Progenitor cell of endocrine pancreas (in vitro differentiated cells): ENCODE measurements around the gene DOCK8. TPM values are rescaled to one million over a fixed set of nuclear protein-coding genes. Genes with fewer than 3 reads are reported as not detected.
A peak's percentile ranks its signal among the peaks of the same experiment; 100 is the strongest.
"Not testable (repeated sequence)": the region's sequence is repeated elsewhere in the genome, so short reads cannot be mapped to it uniquely, and the experiment has no call there.

Source experiments
- DNase-seq: peaks from one replicate; pipeline ENCODE4 v3.0.0; 2021; ENCODE audit warnings: low spot score; ENCODE audit not compliant: unreplicated experiment
- H3K27ac Mint-ChIP-seq: 2 replicates; pipeline ENCODE4 v1.8.0; 2021; ENCODE audit warnings: mild to moderate bottlenecking, moderate library complexity, mixed read lengths
- H3K27me3 Mint-ChIP-seq: 2 replicates; pipeline ENCODE4 v1.8.0; 2021; ENCODE audit warnings: mixed read lengths
- H3K36me3 Mint-ChIP-seq: 2 replicates; pipeline ENCODE4 v1.8.0; 2022; ENCODE audit warnings: mixed read lengths; ENCODE audit not compliant: insufficient read depth
- H3K4me1 Mint-ChIP-seq: 2 replicates; pipeline ENCODE4 v1.8.0; 2021; ENCODE audit warnings: low read depth, mixed read lengths
- H3K4me3 Mint-ChIP-seq: 2 replicates; pipeline ENCODE4 v1.8.0; 2021; ENCODE audit warnings: low read depth, mild to moderate bottlenecking, moderate library complexity, mixed read lengths
- H3K9me3 Mint-ChIP-seq: 2 replicates; pipeline ENCODE4 v1.8.0; 2021; ENCODE audit warnings: low read depth, mixed read lengths
- long read RNA-seq: library from polyadenylated mRNA; unstranded; transcript quantifications from one replicate; pipeline ENCODE4 v2.0.0, GENCODE V29; 2020
- total RNA-seq: library from RNA; stranded (reverse); gene quantifications from 2 replicates; pipeline ENCODE4 v1.2.1, GENCODE V29; 2021
- TF ChIP-seq, protein P1 (sequence below): fragments of 200-600 bp; sonication (generic); IDR thresholded peaks from one replicate; pipeline ENCODE4 v1.5.0; 2021; ENCODE audit warnings: antibody characterized with exemption, mild to moderate bottlenecking; ENCODE audit not compliant: unreplicated experiment

The DOCK8 gene
- 5.7 and 8.3 TPM in 2 replicates for total RNA-seq
- long read RNA-seq, partial matches to known transcripts: 3 of 7 reads
- long read RNA-seq, other reads (novel, unspliced or antisense): 3 of 7 reads

DNA sequence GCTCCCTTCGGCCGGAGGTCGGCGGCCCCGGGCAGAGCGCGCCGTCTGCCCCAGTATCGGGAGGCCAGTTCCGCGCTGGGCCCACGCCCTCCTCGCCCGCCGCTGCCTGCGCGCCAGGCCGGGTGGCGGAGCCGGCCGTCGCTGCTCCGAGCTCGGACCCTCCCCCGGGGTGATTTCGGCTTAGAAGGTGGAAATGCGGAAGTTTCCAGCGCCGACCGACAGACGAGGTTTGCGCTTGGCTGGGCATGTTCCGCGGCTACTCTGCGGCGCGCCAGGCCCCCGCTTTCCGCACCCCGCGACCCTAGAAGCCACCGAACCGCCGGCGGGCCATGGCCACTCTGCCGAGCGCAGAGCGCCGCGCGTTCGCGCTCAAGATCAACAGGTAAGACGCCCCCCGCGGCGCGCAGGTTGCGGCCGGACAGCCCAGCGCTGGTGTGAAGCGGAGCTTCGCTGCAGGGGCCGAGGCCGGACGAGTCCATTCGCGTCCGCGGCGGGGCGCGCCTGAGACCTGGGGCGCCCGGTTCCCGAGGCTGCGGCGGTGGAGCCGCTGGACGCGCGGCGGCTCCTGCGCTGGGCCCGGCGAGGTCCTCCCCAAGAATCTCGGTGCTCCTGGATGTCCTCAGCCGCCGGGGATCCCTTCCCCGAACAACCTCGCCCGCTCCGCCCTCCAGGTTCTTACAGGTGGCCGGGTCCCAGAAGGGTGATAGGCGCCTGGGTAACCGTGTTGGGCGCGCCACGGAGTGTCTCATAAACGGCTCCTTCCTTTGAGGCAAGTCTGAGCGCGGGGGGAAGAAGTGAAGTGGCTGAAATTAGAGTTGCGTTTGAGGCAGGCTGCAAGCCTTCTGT lies at the start of gene DOCK8:
TSS of gene DOCK8 (plus strand) at position 218 of the 846 bp plus-strand sequence. CDS start at position 330, 112 bp downstream.
- peak within 1 kb of the TSS; percentile 78 for H3K4me3 Mint-ChIP-seq
- TF ChIP-seq, protein P1, sequence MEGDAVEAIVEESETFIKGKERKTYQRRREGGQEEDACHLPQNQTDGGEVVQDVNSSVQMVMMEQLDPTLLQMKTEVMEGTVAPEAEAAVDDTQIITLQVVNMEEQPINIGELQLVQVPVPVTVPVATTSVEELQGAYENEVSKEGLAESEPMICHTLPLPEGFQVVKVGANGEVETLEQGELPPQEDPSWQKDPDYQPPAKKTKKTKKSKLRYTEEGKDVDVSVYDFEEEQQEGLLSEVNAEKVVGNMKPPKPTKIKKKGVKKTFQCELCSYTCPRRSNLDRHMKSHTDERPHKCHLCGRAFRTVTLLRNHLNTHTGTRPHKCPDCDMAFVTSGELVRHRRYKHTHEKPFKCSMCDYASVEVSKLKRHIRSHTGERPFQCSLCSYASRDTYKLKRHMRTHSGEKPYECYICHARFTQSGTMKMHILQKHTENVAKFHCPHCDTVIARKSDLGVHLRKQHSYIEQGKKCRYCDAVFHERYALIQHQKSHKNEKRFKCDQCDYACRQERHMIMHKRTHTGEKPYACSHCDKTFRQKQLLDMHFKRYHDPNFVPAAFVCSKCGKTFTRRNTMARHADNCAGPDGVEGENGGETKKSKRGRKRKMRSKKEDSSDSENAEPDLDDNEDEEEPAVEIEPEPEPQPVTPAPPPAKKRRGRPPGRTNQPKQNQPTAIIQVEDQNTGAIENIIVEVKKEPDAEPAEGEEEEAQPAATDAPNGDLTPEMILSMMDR: peak; percentile 58
- H3K9me3 Mint-ChIP-seq: no peaks in the 10 kb centered on the region
- H3K36me3 Mint-ChIP-seq: no peaks in the 10 kb centered on the region
- peak; percentile 76 for DNase-seq
- peaks cover 2% of the 10 kb centered on the region for H3K4me1 Mint-ChIP-seq
- H3K27ac Mint-ChIP-seq: peak within 1 kb of the TSS; percentile 88
- H3K27me3 Mint-ChIP-seq: peaks cover 14% of the 10 kb centered on the region

DNA sequence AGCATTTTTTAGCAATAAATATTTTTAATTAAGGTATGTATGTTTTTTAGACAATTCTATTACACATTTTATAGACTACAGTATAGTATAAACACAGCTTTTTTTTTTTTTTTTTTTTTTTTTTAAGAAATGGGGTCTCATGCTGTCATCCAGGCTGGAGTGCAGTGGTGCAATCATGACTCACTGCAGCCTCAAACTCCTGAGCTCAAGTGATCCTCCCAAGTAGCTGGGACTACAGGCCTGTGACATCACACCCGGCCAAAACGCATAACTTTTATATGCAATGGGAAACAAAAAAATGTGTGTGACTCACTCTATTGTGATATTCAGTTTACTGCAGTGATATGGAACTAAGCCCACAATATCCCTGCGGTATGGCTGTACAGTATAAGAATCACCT lies 44.9 kb upstream of the DOCK8 start:
- H3K4me3 Mint-ChIP-seq, H3K27me3 Mint-ChIP-seq, H3K9me3 Mint-ChIP-seq, H3K36me3 Mint-ChIP-seq, H3K4me1 Mint-ChIP-seq, DNase-seq, H3K27ac Mint-ChIP-seq: not testable (repeated sequence)

DNA sequence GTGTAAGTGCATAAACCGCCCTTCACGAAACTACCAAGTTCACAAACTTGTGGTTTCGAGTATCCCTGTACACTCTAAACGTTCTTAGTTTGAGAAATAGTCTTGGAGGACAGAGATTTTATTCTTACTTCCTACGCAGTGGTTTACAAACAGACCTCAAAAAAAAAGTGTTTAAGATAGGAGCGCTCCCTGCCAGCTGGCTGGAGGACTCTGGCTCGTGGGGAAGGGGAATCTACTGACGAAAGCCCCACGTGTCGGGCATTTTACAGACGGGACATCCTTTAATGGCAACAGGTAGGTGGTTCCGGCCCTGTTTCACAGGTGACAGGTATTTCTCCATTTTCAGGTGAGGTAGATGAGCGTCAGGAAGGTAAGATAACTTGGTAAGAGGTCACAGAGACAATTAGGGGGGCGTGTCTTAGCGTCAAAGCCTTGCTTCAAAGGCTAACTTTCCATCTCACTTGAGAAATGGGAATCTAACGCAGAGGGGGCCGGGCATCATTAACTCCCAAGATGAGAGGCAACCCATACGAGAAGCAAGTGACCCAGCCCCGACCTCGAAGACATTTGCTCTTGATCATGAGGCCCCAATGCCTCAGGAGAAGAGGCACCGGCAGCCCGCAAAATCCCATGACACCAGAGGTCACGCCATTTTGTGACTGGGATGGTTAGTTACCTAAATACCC lies 36.4 kb upstream of the DOCK8 start:
- H3K36me3 Mint-ChIP-seq, H3K27me3 Mint-ChIP-seq, H3K9me3 Mint-ChIP-seq, DNase-seq, H3K4me1 Mint-ChIP-seq: not testable (repeated sequence)
- peak overlapping the region; percentile 79 for H3K27ac Mint-ChIP-seq
- peak overlapping the region; percentile 72 for H3K4me3 Mint-ChIP-seq

DNA sequence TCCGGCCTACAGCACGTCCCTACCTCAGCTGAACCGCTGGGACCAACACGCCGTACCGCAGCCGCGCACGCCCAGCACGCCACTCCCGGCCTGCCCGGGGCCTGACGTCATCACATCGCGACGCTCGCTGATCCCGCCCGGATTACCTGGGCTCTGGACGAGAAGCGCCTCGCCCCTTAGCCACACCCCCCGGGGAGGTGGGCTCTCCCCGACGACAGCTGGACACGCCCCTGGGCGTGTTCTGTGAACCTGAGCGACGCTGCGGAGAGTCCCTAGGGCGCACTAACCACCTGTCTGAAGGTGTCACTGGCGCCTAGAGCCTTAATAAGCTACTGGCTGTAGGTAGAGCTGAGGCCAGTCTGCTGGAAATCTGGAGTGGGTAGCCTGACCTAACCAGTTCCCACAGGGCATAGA lies 35.7 kb upstream of the DOCK8 start, which contains the start of gene ZNG1A:
TSS of gene ZNG1A (minus strand) at position 87 of the 414 bp plus-strand sequence. CDS start 87 bp downstream, outside the sequence.
- not testable (repeated sequence) for H3K27me3 Mint-ChIP-seq, H3K9me3 Mint-ChIP-seq, H3K4me1 Mint-ChIP-seq, H3K36me3 Mint-ChIP-seq, DNase-seq
- Mint-ChIP-seq H3K27ac (peak within 1 kb of the TSS; percentile 79), H3K4me3 (peak within 1 kb of the TSS; percentile 72)

DNA sequence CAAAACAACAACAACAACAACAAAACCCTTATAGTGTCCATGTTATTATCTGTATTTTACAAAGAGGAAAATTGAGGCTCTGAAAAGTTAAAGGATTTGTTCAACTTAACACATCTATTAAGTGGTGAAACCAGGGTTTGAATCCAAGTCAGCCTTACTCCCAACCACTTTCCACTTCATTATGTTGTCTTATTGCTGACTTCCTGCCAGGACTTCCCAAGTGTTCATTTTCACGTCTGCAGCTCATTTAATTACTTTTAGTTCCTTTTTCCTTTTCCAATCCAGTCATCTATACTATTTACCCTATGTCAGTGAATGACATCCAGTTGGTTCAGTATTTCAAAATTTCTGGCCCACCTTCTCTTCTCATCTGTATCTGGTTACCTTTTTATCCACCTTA lies 15.1 kb upstream of the DOCK8 start:
- H3K27ac Mint-ChIP-seq, H3K36me3 Mint-ChIP-seq, H3K4me1 Mint-ChIP-seq, H3K27me3 Mint-ChIP-seq, H3K4me3 Mint-ChIP-seq, DNase-seq, H3K9me3 Mint-ChIP-seq: not testable (repeated sequence)

DNA sequence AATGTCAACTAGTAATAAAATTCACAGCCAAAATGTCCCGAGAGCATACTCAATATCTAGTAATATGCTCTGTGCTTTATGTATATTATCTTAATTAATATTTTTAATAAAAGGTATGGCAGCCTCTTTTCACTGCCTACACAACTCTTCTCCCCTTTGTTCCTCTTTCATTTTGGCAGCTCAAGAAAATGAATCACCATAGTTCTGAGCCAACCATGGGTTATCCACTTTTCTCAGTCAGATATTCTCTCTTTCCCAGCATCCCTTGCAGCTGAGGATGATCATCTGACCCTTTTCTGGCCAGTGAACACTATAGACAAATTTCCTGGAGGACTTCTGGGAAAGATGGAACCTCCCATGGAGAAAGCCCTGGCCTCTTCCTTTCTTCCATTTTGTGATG lies 8.2 kb upstream of the DOCK8 start:
- no peaks in the 10 kb centered on the region for H3K4me1 Mint-ChIP-seq
- peaks cover 3% of the 10 kb centered on the region for H3K27me3 Mint-ChIP-seq
- DNase-seq: no peak
- no peak overlapping the region for H3K27ac Mint-ChIP-seq
- TF ChIP-seq, protein P1: no peak
- no peaks in the 10 kb centered on the region for H3K9me3 Mint-ChIP-seq
- H3K4me3 Mint-ChIP-seq: no peak overlapping the region
- no peaks in the 10 kb centered on the region for H3K36me3 Mint-ChIP-seq

DNA sequence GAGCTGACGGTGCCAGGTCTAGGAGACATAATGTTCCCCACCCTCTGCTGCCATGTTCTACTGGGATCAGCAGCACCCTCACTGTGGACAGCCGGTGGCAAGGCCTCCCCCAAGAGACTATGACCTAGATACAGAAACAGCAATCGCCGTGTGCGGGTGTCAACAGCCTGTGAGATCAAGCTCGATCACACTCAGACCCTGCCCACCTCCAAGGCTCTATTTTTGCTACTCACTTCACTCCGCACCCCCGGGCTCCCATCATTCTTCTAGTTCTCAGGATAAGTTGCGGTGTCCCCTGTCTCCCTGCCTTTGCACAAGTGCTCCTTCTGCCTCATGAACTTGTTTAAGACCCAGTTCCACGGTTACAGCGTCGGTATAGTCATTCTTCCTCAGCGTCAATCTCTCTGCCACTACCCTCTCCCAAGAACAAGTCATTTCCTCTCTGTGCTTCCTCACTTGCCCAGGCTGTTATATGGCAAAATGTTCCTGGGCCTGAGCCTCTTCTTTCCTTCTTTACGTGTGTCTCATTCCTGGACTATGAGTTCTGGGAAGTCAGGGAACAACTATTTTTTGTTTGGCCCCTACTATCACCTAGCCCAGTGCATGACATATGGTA lies 5.4 kb upstream of the DOCK8 start:
- no peaks in the 10 kb centered on the region for H3K36me3 Mint-ChIP-seq
- H3K27me3 Mint-ChIP-seq: peaks cover 3% of the 10 kb centered on the region
- no peaks in the 10 kb centered on the region for H3K9me3 Mint-ChIP-seq
- H3K27ac Mint-ChIP-seq: no peak overlapping the region
- no peak overlapping the region for H3K4me3 Mint-ChIP-seq
- TF ChIP-seq, protein P1: no peak
- DNase-seq: no peak
- no peaks in the 10 kb centered on the region for H3K4me1 Mint-ChIP-seq
